Measurements from ENCODE around the gene TBCK. TPM values are rescaled to one million over a fixed set of nuclear protein-coding genes. Genes with fewer than 3 reads are reported as not detected.

The TBCK gene
- total and polyA plus RNA-seq, 2 donors (not counting 3 experiments of a cell fraction or from before 2014, with no cell fraction given): 18.2 to 38.6 TPM

- no peak for FAIRE-seq
- dilution Hi-C loops (cut with MboI; ENCODE audit: extremely low pct_ligation_motif_present, low sequenced_read_pairs): no loop called here
Observed at GRCh38 chr4:106039796-106040195, 276.2 kb downstream of the TBCK start.

More at GRCh38 chr4:106039796-106040195, 276.2 kb downstream of the TBCK start:
- CTCF ChIA-PET: interaction anchor here (1.5 kb wide), 1 partner anchor 8 kb away, joined by 6 read pairs; no protein-coding TSS in a partner anchor
- no peaks in the 10 kb centered on the region for H4K20me1 ChIP-seq (replicated peaks; ENCODE audit: control insufficient read depth, extremely low read depth, insufficient read depth, low read length)
- no peak for TF ChIP-seq CTCF (IDR thresholded peaks at IDR 0.05; ENCODE audit: extremely low read depth in 1 of 2, insufficient read depth in 1 of 2, low read depth in 1 of 2, low read length in 2 of 2)
- TF ChIP-seq MAX (IDR thresholded peaks at IDR 0.05; ENCODE audit: insufficient read depth, insufficient read length): no peak
- no peak for TF ChIP-seq POLR2A (IDR thresholded peaks at IDR 0.05; ENCODE audit: low read depth, low read length)
- no peak for TF ChIP-seq MYC (IDR thresholded peaks at IDR 0.05; ENCODE audit: low read depth, low read length)
- TF ChIP-seq GATA2 (IDR thresholded peaks at IDR 0.05; ENCODE audit: insufficient read depth, insufficient read length, low read depth, low read length): no peak
- TF ChIP-seq FOS (IDR thresholded peaks at IDR 0.05; ENCODE audit: borderline replicate concordance, insufficient read depth, low read length): no peak
- no peak for TF ChIP-seq EZH2 (IDR thresholded peaks at IDR 0.05; ENCODE audit: borderline replicate concordance, low read depth, low read length, severe bottlenecking)
- TF ChIP-seq POLR2AphosphoS5 (IDR thresholded peaks at IDR 0.05; ENCODE audit: insufficient read depth, low read depth, low read length): no peak
- TF ChIP-seq JUN (IDR thresholded peaks at IDR 0.05; ENCODE audit: borderline replicate concordance, insufficient read depth, insufficient read length, low read depth): no peak
- no peak for DNase-seq (ENCODE audit: low read depth, low spot score)
- no TSS peak for BruUV-seq (replicated peaks)
- H3K79me2 ChIP-seq (ENCODE audit: control insufficient read depth, insufficient read depth, low read length): no peaks in the 10 kb centered on the region
- H3K9ac ChIP-seq (replicated peaks; ENCODE audit: extremely low read depth, insufficient read depth, low read length): no peak overlapping the region
- H3K4me3 ChIP-seq (replicated peaks in 1 of 3; ENCODE audit: insufficient read depth in 1 of 3, low read depth in 1 of 3, low read length in 3 of 3): no peak overlapping the region
- intact Hi-C loops (cut with micrococcal nuclease): no loop called here
- no peak overlapping the region for H2AFZ ChIP-seq (ENCODE audit: low read depth, low read length)
- POLR2A ChIA-PET: no interaction called here
- no peaks in the 10 kb centered on the region for H3K27me3 ChIP-seq (ENCODE audit: control insufficient read depth in 2 of 2, insufficient read depth in 2 of 2, low read length in 2 of 2)
- no peak overlapping the region for H3K4me2 ChIP-seq (ENCODE audit: insufficient read depth, low read length)
- H3K4me1 ChIP-seq (ENCODE audit: control insufficient read depth, extremely low read depth, insufficient read depth, low read length): no peaks in the 10 kb centered on the region
- no peaks in the 10 kb centered on the region for H3K9me3 ChIP-seq (replicated peaks; ENCODE audit: control insufficient read depth, insufficient read depth, low read length)
- H3K27ac ChIP-seq (ENCODE audit: insufficient read depth, low read depth, low read length): no peak overlapping the region
- H3K9me1 ChIP-seq (replicated peaks; ENCODE audit: control insufficient read depth, extremely low read depth, insufficient read depth, low read length): no peaks in the 10 kb centered on the region
- H3K36me3 ChIP-seq (ENCODE audit: control insufficient read depth in 2 of 2, extremely low read depth in 1 of 2, insufficient read depth in 2 of 2, low read length in 2 of 2): no peaks in the 10 kb centered on the region
